HG02943 (cell line): Measurements from ENCODE around the gene MFSD2A.
A peak's percentile ranks its signal among the peaks of the same experiment; 100 is the strongest.
"Not testable (repeated sequence)": the region's sequence is repeated elsewhere in the genome, so short reads cannot be mapped to it uniquely, and the experiment has no call there.

Source experiments
- ATAC-seq: cut with Tn5 transposase; IDR thresholded peaks from one replicate; pipeline ENCODE4 v1.9.1; 2021; ENCODE audit warnings: mild to moderate bottlenecking, low read depth, moderate library complexity; ENCODE audit not compliant: unreplicated experiment

Gene MFSD2A

GRCh38 chr1:39954870-39955546, at the start of gene MFSD2A:
Gene MFSD2A (plus strand): TSS chr1:39955145. CDS start chr1:39955293, 148 bp downstream.
- ATAC-seq, result peak; percentile 79

- ATAC-seq, result no peak
Measured at GRCh38 chr1:39905172-39905571, 49.8 kb upstream of the MFSD2A start.

GRCh38 chr1:39907528-39908453, 47.2 kb upstream of the MFSD2A start:
- no peak for ATAC-seq

DNA sequence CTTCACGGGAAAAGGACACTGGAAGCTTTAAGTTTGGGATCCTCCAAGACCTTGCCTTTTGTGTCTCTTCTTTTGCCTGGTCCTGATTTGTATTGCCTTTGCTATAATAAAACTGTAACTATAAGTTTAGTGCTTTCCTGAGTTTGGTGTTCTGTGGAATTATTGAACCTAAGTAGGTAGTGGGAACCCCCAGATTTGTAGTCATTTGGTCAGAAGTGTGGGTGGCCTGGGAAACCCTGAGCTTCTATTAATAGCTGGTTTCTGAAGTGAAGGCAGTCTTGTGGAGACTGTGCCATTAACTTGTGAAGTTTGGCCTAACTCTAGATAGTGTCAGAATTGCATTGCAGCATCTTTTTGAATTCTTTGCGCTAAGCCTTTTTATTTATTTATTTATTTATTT, 46.4 kb upstream of the MFSD2A start:
- no peak for ATAC-seq

GRCh38 chr1:39910263-39910662, 44.7 kb upstream of the MFSD2A start:
- ATAC-seq, result no peak

GRCh38 chr1:39913136-39913535, 41.8 kb upstream of the MFSD2A start:
- ATAC-seq, result not testable (repeated sequence)

GRCh38 chr1:39915499-39916129, 39.3 kb upstream of the MFSD2A start:
- ATAC-seq, result no peak

- ATAC-seq, result no peak
Measured at GRCh38 chr1:39917825-39918224, 37.1 kb upstream of the MFSD2A start.

DNA sequence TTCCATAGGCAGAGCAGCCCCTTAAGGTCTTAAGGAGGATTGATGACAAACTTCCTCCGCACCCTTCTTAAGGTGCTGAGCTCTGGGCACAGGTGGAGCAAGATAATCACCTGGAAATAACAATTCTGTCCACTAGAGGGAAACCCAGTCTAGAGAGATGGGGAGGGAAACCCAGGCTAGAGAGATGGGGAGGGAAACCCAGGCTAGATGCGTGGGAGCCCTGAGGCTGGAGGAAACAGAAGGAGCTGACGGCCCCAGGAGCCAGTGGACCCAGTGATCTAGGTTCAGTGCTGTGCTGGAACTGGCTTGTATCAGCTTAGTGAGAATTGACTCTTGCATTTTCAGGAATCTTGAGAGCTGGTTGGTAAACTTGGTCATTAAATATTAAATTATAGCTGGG, 35.4 kb upstream of the MFSD2A start:
- no peak for ATAC-seq

- no peak for ATAC-seq
Measured at GRCh38 chr1:39922251-39922688, 32.7 kb upstream of the MFSD2A start.

DNA sequence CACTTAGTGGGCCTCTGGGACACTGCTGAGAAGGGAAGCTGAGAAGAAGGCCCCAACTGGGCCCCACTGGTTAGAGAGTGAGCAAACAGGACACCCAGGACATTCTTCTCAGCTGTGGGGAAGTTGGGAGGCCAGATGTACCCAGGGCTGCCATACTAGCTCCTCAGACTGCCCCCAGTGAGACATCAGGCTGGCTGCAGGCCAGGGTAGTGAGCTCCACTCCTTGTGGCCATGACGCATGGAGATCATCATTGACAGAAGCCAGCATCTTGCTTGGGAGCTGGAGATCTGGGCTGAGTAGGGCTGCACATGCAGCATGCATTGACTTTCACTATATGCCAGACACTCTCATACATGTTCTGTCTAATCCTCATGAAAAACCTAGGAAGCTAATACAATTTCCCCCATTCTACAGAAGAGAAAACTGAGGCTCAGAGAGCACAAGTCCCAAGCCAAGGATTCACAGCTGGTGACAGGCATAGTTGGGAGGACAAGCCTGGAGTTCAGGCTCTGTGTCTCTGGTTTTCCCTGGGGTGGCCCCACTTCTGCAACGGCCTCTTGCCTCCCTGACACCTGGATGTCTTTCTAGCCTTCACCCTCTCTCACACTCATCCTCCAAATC, 29.1 kb upstream of the MFSD2A start:
- no peak for ATAC-seq

DNA sequence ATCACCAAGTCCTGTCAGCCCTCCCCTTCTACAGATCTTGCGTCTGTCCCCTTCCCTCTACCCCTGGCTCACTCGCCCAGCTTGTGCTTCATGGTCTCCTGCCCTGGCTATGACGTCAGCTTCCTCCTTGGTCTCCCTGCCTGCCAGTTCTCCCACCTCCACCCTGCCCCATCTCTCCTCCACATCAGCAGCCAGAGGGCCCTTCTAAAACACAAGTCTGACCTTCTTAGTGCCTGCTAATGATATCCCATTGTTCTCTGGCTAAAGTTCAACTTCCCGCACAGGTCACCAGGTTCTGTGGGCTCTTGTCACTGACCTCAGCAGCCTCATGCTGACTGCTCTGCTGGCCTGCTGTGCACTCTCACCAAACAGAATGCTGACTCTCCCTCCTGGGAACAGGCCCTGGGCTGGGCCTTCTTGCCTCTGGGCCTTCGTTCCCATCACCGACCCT, 28.6 kb upstream of the MFSD2A start:
- ATAC-seq, result no peak

DNA sequence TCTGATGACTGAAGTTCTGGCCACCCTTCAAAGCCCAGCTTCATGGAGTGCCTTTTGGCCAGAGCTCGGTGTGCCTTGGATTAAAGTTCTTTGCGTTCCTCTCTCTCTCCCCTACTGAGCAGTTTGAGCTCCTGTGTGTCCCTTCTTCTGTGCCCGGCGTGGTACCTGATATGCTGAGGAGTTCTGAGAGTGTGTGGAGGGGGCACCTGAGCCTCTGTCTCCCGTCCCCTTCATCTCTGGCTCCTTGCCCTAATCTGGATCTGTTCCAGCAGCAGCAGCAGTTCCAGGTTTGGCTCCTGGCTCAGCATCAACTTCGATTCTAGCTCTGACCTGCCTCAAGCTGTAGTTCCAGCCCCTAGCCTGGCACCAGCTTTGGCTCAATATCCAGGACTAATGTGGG, 28.1 kb upstream of the MFSD2A start:
- no peak for ATAC-seq

DNA sequence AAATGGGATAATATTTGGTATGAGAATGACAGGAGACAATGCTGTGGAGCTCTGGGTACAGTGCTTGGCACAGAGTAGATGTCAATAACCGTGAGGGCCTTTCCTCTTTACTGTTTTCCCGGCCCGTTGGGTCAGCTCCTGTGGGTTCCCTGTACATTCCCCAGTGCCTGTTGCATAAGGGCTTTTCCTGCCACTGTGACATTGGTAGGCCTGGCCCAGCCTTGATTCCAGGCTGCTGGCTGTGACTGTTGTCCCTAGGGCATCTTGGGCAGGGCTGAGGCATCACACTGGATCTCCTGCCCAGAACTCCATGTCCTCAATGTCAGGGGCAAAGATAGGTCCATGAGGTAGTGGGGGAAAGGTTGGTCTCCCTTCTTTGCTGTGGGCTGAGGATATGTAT, 27.4 kb upstream of the MFSD2A start:
- ATAC-seq, result no peak

DNA sequence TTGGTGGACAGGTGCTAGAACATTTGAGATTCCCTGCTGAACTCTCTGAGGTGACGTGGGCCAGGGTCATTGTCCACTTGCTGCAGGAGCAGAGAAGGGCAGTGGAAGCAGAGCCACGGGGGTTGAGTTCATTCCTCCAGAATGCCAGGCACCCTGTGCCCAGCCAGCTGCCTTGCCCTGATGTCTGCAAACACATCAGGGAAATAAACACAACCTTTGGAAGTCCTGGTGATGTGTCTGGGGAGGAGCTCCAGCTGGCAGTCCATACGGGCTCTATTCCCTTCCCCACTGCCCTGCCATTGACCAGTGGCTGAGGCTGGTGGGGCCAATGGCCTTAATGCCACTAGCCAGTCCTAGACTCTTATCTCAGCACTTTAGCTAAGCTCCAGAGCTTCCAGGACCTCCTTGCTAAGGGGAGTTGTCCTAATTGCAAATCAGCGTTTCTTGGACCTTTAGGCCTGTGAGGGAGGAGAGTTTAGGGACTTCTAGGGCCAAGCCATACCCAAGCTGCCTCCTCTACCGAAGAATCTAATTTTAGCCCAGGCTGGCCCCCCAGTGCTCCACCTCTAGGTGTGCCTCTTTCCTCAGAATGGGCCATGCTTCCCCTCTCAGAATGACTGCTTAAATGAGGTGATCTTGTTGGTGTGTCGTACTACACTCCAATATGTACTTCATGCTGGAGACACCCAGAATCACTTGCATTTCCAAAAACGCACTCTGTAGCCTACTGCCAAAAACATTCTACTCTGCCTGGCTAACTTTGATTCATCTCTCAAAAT, 25.9 kb upstream of the MFSD2A start:
- no peak for ATAC-seq

DNA sequence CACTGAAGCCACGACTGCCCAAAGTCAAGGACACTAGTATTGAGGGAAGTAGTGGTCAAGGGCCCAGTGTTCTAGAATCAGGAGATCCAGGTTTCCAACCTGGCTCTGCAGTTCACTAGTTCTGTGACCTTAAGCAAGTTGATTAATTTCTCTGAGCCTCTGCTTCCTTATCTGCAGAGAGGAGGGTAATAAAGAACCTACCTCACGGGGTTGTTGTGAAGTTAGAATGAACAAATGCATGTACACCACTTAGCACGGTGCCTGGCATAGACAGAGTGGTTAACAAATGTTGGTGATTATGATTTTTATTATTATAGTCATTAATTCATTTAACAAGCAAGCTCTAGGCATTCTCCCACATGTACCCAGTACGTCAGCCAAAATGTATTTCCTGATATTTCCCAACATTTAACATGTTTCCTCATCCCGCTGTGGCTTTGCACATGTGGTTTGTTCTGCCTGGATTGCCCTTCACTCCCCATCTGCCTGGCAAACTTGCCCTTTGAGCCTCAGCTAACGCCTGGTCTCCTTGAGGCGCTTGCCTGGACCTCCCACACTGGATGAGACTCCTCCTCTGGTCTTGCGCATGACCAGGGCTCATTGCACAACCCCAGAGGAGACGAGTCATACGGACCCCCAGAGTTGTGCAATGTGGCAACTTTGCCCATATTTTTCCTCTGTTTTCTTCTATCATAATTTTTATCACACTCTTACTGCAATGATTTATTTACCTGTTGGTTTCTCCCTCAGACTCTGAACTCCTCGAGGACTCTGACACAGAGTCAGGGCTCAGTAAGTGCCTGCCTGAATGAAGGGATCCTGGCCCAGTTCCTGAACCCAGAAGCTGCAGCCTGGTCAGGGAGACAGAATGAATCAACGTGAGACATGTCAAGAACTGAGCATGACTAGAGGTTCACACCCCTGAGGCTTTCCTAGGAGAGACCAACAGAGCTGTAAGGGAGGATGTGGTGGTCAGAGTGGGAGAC, 20.7 kb upstream of the MFSD2A start:
- no peak for ATAC-seq

- no peak for ATAC-seq
Measured at GRCh38 chr1:39936724-39937491, 18.0 kb upstream of the MFSD2A start.

DNA sequence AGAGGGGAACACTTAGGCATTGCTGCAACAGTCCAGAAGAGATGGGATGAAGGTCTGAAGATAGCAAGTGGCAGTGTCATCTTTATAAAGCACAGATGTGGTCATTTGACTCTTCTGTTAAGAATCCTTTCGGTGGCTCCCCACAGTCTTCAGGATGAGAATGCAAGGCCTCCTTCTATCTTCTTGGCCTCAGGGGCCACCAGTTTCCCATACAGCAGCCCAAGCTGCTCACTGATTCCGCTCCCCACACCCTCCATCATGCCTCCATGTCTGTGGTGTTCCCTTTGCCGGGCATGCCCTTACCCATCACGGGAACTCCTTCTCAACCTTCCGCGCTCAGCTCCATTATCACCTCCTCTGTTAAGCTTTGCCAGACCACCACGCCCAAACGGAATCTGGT, 16.1 kb upstream of the MFSD2A start:
- ATAC-seq, result no peak
